ELR (cell line): Measurements from ENCODE around the gene LRRC3.

Experiments used
- DNase-seq: peaks from one replicate; pipeline ENCODE4 v3.0.0-alpha.2; 2015; ENCODE audit warnings: low read depth

LRRC3 gene

DNA sequence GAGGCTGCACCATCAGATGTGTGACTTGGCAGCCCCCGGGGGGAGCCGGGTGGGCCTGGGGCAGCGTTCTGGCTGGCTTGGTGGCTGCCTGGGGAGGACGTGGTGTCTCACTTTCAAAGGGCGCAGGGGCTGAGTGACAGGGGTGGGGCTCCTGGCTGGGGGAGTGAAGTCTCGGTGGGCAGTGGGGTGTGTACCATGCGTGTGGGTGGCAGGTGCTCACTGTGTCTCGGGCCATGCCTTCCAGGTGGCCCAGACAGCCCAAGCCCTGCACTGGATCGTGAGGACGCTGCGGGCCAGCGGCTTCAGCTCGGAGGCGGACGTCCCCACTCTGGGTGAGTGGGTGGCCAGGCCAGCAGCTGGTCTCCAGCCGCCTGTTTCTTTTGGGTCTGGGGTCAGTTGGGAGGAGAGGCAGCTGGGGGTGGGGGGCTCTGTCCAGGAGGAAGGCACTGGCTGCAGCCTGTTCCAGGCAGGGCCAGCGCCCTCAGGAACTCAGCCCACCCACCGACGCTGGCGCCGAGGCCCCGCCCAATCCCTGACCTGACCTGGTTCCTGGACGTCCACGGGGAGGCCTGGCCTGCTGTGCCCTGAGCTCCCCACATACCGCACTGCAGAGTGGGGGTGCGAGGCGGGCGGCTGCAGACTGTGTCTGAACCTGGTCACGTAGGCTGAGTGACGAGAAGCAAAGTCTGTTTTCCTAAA, 30.6 kb upstream of the LRRC3 start:
- no peak for DNase-seq

DNA sequence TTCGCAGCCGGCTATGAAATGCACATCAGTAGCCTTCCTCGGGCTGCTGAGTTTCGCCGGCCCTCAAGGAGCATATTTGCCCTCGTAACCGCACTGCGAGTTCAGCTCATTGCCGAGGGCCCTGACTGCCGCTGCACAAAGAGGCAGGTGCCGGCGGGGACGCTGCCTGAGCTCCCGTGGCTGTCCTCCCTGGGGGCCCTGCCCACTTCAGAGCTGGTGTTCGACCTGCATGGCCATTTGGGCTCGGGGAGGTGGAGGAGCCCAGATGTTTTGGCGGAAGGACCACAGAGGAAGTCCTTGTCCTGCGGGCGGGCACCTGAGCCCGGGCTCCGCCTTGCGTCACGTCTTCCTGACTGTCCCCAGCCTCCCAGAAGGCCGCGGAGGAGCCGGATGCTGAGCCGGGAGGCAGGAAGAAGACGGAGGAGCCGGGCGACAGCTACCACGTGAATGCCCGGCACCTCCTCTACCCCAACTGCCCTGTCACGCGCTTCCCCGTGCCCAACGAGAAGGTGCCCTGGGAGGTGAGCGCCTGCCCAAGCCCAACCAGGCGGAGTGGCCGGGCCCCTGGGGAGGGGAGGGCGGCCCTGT, 29.9 kb upstream of the LRRC3 start:
- no peak for DNase-seq

DNA sequence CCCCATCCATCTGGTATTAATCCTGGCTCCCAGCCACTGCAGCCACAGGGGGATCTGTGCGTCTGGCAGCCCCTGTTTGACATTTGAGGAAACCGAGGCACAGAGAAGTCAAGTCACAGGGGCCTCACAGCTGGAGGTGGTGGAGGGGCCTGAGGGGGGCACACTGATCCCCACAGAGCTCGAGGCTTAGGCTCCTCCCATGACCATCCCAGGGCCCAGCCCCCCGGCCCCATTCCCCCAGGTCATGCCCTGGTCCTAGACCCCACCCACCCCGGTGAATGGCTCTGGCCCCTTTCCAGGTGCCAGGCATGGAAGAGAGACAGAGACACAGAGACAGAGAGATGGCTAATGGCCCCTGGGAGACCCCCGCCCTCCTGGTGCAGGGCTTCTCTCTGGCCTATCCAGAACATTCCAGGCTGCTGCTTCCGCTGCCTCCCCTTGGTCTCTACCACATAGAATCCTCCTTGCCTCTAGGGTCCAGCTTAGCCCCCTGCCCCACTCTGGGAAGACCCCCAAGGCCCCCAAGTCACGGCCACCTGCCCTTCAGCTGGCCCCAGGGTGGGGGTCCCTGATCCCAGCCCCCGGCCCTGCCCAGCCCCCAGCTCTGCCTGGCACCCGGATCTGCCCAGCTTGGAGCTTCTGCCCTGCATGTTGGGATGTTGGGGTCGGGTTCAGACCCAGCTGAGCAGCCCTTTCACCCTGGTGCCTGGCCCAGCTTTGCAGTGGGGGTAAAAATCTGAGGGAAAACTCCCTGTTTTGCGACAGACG, 29.2 kb upstream of the LRRC3 start:
- no peak for DNase-seq

DNA sequence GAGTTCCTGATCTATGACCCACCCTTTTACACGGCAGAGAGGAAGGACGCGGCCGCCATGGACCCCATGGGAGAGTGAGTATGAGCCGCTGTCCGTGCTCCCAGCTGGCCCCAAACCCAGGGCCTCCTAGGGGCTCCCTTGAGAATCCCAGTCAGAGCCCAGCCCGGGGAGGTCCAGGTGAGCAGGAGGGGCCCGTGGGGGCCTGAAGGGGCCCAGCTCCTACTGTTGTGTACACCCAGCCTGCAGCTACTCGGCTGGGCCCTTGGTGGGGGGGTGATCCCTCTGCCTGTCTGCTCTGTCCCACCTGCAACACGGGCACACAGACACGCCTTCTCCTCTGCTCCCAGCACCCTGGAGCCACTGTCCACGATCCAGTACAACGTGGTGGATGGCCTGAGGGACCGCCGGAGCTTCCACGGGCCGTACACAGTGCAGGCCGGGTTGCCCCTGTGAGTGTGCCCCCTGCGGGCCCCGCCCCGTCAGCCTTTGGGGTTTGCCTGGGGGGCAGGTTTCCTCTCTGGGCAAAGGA, 28.6 kb upstream of the LRRC3 start:
- DNase-seq: no peak

DNA sequence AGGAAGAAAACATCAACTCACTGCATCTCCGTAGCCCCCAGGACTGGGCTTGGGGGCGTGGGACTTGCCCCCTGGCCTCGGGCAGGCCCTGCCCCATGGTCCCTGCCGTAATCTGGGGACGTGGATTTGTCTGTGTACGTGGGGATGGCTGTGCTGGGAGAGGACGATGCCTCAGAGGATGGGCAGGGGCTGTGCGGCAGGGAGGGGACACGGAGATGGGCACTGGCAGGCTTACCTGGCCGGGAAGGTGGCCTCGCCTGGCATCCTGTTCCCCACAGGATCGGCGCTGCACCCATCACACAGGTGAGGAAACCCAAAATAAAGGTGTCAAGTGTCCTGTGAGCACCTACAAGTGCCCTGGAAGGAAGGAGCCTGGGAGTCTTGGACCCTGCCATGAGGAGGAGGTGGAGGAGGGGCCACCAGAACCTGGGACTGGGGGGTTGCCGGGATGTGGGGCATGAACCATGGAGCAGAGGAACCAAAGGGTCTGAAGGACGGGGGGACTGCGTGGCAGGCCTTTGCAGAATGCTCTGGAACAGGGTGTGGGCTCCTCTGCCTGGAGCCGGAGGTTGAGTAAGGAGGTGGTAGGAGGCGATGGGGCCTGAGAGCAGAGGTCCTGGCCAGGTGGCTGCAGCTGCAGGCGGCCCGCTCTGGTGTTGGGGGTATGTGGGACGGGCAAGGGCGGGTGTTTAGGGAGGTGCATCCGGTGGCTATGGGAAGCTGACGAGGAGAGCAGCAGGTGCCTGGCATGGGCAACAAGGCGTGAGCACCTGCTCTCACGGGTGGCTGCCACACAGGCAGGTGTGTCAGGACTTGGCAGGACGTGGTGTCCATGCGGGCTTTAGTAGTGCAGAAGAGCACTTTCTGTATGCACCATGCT, 27.8 kb upstream of the LRRC3 start:
- no peak for DNase-seq

DNA sequence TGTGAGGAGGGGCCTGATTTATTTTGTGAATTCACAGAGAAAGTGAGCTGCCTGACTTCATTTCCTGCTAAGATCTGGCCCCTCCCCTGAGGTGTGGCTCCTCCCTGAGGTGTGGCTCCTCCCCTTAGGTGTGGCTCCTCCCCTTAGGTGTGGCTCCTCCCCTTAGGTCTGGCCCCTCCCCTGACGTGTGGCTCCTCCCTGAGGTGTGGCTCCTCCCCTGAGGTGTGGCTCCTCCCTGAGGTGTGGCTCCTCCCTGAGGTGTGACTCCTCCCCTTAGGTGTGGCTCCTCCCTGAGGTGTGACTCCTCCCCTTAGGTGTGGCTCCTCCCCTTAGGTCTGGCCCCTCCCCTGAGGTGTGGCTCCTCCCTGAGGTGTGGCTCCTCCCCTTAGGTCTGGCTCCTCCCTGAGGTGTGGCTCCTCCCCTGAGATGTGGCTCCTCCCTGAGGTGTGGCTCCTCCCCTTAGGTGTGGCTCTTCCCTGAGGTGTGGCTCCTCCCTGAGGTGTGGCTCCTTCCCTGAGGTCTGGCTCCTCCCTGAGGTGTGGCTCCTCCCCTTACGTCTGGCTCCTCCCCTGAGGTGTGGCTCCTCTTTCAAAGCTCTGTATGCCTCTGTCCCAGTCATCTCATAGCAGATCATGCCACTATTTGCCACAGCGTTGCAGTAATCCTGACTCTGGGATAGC, 26.9 kb upstream of the LRRC3 start:
- DNase-seq: peak; percentile 27

DNA sequence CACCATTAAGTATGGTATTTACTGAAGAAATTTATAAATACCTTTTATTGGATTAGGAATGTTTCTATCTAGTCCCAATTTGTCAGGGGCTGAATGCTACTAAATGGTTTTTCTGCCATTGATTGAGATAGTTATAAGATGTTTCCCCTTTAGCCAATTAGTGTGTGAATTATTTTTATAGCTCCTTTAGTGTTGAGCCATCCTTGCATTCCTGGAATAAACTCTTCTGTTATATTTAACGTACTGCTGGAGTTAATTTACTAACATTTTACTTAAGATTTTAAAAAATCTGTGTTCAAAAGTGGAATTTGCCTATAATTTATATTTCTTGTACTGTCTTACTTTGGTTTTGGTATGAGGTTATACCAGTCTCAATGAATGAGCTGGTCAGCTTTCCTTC, 25.4 kb upstream of the LRRC3 start:
- no peak for DNase-seq

DNA sequence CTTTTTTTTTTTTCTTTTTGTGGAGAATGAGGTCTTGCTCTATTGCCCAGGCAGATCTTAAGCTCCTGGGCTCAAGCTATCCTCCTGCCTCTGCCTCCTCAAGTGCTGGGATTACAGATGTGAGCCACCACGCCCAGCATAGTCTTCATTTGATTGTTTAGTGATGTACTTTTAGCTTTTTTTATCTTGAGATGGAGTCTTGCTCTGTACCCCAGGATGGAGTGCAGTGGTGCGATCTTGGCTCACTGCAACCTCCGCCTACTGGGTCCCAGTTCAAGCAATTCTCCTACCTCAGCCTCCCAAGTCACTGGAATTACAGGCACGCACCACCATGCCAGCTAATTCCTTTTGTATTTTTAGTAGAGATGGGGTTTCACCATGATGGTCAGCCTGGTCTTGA, 24.0 kb upstream of the LRRC3 start:
- DNase-seq: no peak

DNA sequence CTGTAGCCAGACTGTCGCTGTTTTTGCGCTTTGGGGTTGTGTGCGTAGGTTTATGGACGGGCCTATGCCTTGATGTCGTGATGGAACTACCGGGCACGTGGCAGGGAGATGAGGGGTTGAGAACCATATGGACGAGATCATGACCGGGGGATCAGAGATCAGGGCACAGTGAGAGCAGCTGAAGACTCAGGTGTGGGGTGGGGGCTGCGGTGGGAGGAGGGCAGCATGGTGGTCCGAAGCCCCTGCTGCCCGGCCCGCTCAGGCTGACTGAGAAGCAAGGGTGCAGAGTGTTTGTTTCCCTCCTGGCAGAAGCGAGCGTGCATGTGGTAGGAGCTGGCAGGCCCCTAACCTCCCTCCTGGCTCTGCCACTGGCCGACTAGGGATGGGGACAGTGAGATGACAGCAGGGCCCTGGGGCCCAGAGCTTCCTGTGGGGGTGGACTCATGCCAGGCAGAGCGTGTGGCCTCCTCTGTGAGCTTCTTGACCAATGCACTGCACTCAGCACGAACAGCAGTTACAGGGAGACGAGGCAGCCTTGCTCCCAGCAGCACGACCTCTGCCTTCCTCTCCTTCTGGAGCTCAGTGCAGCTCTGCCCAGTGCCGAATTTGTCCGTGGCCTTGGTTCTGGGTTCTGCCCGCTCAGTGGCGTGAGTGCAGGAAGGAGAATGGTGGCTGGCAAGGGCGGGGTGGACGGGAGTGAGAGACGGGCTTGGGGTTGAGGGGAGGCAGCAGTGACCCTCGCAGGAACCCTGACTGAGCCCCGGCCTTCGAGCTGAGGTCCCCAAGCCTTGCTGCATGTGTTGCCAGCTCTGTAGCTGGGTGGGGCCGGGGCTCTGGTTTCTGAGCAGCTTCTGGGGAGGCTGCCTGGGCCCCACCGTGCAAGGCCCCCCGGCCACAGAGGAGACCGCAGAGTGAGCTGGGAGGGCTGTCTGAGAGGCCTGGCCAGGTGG, 22.2 kb upstream of the LRRC3 start:
- no peak for DNase-seq

DNA sequence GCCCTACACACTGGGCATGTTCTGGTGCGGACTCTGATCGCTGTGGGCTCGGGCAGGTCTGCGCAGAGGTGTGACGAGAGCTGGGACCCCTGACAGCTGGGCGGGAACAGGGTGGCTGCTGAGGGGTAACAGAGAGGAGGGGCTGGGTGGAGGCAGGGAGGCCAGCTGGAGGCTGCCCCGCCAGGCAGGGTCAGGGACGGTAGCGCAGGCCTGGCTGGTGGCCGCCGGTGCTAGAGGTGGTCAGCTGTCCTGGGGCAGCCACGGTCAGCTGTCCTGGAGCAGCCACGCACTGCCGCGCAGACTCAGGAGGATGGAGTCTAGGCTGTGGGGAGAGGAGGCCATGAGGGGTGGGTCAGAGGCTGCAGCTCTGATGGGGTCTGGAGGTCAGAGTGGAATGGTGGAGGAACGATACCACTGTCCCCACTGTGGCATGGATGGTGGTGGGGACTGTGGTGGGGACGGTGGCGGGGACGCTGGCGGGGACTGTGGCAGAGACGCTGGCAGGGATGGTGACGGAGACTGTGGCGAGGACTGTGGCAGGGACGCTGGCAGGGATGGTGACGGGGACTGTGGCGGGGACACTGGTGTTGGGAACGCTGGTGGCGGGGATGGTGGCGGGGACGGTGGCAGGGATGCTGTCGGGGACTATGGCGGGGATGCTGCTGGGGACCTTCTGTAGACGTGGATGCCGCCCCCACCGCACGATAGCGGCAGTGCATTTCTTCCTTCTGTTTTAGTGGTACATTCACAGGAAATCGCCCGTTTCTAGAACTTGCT, 21.3 kb upstream of the LRRC3 start:
- no peak for DNase-seq

DNA sequence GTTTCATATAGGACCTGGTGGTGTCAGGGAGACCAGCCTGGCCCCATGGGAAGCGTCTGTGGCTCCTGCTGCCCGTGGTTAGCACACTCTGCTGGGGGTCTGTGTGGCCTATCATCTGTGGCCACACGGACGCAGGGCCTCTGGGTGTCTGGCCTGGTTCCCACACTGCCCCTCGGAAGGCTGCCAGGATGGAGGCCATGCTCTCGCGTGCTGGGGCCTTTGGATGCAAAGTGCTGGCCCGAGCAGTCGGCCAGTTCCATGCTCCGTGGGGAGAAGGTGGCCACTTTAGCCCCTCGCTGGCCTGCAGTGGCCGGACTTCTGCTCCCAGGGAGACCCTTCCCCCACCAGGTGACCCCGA, 20.8 kb upstream of the LRRC3 start:
- DNase-seq: no peak

DNA sequence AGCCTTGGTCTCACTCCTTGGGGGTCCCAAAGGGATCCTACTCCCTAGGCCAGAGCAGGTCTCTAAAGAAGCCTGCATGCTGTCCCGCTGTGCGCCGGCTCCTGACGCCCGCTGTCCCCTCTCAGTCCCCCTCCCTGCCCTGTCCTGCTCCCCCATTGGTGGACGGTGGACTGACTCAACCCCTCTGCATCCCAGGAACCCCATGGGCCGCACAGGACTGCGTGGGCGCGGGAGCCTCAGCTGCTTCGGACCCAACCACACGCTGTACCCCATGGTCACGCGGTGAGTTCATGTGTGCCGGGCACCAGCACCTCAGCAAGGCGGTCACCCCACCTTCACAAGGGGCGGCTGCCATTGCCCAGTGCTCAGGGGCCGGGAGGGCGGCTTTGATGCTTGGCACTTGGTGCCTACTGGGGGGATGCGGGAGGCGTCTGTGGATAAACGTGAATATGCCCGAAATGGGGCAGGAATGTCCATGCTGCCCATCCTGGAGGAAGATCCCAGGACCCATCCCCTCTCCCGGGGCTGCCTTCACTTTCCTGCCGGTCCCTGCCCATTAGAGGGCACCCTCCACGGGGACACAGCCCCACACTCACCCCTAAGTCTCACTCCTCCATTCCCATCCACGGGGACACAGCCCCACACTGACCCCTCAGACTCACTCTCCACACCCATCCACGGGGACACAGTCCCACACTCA, 20.2 kb upstream of the LRRC3 start:
- DNase-seq: no peak

DNA sequence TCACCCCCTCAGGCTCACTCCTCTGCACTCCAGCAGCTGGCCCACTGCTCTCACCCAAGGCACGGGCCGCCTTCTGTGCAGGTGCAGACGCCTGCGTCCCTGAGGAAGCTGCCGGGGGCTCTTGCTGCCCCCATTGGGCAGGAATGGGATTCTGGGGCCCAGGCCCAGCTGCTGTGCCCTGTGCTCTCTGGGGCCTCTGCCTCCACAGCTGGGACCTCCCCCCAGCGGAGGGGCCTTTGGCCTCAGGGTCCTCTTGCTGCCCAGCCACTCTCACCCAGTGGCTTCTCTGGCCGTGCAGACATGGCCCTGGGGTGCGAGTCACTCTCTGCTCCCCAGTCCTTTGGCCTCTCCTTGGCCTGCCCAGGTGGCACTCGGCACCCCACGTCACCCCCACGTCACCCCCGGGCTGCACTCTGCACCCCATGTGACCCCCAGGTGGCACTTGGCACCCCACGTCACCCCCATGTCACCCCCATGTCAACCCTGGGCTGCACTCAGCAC, 19.1 kb upstream of the LRRC3 start:
- no peak for DNase-seq

DNA sequence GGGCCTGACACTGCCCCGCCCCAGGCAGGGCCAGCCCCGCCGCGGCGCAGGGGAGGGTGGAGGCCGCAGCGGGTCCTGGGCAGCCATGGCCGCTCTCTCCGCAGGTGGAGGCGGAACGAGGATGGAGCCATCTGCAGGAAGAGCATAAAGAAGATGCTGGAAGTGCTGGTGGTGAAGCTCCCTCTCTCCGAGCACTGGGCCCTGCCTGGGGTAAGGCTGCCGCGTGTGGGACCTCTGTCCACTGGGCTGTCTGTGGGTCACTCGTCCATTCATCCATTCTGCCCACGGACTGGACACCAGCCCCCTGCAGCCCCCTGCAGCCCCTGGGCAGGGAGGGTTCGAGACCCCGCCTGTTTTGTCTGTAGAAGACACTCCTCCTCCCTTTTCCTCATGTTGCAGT, 18.4 kb upstream of the LRRC3 start:
- no peak for DNase-seq

DNA sequence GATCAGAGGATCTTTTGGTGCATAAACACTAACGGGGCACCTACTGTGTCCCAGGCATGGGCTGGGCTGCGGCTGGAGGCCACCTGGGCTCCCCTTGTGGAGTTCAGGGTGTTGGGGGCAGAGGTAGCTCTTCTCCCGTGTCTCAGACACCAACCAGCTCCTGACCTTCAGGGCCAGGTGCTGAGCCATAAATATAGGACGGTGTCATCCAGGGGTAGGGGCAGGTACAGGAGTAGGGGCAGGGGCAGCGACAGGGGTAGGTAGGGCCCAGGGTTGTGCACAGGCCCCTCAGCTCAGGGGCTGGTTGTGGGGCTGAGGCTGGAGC, 18.0 kb upstream of the LRRC3 start:
- no peak for DNase-seq

DNA sequence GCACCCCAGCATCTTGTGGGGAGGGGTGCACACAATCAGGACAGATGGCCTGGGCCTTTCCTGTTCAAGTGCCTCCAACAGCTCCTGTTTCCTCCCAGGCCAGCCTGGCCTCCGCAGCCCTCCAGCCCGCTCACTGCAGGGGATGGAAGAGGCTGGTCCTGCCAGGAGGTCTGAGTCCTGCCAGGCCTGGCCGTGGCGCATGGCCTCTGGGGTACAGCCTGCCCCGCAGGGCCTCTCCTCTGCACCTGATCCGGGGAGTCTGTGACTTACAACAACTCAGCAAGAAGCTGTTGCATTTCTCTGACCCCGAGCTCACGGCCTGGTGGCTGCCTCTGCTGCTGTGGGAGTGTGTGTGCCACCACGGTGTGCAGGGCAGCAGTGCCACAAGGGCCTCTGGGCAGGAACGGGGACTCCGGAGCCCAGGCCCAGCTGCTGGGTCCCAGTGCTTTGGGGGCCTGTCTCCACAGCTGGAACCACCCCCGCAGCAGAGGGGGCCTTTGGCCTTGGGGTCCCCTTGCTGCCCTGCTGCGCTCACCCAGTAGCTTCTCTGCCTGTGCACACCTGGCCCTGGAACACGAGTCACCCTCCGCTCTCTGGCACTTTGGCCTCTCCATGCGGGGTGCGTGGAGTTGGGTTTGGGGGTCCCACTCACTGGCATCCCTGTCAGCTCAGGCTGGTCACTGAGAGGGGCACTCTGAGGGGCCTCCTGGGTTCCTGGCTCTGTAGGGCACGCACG, 17.4 kb upstream of the LRRC3 start:
- DNase-seq: no peak

DNA sequence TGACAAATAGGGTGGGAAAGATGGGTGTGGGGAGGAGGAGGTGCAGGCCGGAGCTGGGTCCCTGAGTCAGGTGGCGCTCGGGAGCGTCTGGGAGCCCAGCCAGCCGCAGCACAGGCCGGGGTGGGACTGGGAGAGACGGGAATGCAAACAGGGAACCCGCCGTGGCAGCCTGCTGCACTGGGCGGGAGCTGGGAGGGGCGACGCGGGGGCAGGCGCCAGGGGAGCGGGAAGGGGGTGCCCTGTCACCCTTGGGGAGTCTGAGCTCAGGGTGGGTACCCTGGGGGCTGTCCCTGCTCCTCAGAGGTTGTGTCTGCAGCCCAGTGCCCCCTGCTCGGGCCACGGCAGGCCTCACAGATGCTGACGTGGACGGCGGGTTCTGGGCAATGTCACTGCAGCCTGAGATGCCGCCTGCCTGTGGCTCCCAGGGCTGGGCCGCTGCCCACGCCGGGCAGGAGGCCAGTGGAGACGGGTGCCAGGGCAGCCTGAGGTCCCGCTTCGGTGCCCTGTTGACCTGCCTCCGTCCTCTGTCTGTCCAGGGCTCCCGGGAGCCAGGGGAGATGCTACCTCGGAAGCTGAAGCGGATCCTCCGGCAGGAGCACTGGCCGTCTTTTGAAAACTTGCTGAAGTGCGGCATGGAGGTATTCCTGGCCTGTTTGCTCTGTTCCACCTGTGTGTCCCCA, 16.6 kb upstream of the LRRC3 start:
- no peak for DNase-seq

DNA sequence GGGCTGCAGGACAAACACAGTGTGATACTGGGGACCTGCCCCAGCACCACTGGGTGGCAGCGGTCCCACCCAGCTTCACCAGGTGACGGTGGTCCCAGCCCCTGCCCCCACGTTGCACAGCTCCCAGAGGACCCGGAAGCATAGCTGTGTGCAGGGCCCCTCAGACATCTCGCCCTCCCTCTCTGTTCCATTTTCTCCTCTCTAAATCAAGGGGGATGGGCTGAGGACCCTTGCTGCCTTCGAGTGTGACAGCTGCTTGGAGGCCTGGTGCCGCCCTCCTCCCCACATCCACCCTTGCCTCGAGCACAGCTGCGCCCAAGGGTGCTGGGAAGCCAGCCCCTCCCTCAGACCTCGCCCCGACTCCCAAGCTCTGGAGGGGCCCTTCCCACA, 16.1 kb upstream of the LRRC3 start:
- DNase-seq: no peak
